GM10266 (cell line): ENCODE measurements around the gene ACSM2B.
"Not testable (repeated sequence)": the region's sequence is repeated elsewhere in the genome, so short reads cannot be mapped to it uniquely, and the experiment has no call there.

Source experiments
- DNase-seq: peaks from one replicate; pipeline ENCODE4 v3.0.0; 2012; ENCODE audit errors: extremely low spot score
- CTCF ChIP-seq: IDR thresholded peaks from 2 replicates; pipeline ENCODE4 v1.5.1; 2012; ENCODE audit warnings: mild to moderate bottlenecking, low read depth; ENCODE audit not compliant: control insufficient read depth, insufficient read depth; ENCODE audit errors: missing control alignments

Gene ACSM2B

DNA sequence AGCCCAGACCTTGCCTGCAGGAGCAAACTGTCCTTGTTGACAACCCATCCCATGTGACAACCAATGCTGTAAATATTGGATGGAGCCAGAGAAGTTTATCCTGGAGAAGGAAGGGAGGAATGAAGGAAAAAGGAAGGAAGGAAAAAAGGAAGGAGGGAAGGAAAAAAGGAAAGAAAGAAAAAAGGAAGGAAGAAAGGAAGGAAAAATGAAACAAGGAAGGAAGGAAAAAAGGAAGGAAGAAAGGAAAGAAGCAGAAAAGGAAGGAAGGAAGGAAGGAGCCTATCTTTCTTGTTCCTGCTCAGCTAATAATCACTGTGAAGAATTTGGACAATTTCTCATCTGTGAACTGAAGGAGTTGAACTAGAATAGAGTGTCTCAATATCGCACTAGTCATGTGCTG is 56.1 kb downstream of the ACSM2B start:
- DNase-seq: no peak
- no peak for TF ChIP-seq CTCF

DNA sequence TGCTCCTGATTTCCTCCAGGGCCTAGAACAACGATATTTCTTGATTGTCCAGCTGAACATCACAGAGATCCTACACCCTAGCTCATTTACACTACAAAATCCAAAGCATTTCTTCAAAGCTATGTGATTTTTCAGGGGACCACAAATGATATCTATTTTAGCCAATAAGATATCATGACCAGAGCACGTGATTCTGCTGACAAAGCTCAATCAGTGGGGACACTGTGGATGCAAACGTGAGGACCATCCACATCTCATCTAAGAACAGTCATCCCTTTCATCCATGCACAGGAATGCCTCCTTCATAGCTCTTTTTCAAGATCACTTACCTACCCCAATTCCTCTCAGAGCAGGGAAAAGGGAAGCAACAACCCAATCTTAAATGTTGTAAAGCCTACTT is 56.9 kb downstream of the ACSM2B start:
- no peak for TF ChIP-seq CTCF
- DNase-seq: no peak

- DNase-seq: no peak
Measured at GRCh38 chr16:20517149-20517548, 59.0 kb downstream of the ACSM2B start.

GRCh38 chr16:20515688-20516090 is 60.5 kb downstream of the ACSM2B start:
- no peak for DNase-seq

More at GRCh38 chr16:20517149-20517548, 59.0 kb downstream of the ACSM2B start:
- TF ChIP-seq CTCF: no peak

DNA sequence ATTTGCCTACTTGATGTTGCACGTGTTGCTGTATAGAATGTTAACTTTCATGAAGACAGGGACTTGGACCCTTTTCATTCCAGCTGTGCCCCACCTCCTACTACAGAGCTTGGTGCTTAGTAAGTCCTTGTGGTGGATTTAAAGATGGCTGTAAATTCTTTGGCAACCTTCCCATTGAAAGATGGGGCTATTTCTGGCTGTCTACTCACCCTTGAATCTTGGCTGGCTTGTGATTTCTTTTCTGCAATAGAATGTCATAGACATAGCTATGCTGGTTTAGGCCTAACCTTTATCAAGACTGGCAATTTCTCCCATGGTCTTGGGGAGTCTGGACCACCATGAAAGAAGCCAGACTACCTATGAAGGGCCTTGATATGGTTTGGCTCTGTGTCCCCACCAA is 65.8 kb downstream of the ACSM2B start:
- no peak for TF ChIP-seq CTCF
- DNase-seq: no peak

More at GRCh38 chr16:20515688-20516090, 60.5 kb downstream of the ACSM2B start:
- no peak for TF ChIP-seq CTCF

DNA sequence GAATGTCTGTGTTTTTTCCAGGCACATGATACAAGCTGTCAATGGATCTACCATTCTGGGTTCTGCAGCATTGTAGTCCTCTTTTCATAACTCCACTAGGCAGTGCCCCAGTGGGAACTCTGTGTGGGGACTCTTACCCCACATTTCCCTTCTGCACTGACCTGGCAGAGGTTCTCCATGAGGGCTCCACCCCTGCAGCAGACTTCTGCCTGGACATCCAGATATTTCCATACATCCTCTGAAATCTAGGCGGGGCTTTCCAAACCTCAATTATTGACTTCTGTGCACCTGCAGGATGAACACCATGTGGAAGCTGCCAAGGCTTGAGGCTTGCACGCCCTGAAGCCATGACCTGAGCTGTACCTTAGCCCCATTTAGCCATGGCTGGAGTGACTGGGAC is 68.9 kb downstream of the ACSM2B start:
- no peak for DNase-seq
- no peak for TF ChIP-seq CTCF

DNA sequence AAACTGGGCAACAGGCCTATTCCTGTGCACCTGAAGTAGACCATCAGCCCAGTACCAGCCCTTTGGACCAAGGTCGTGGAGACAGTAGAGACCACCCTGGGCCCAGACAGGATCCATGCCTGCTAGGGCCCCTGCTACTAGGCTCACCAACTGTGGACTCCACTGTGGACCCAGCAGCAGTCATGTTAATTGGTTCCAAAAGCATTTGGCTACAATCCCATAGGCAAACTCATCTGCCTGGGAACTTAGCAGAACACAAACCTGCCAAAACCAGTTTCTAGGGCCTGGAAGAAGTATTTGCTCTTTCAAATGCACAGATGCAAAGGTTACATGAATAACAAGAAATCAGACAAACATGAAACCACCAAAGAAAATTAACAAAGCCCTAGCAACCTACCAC is 71.7 kb downstream of the ACSM2B start:
- TF ChIP-seq CTCF: no peak
- no peak for DNase-seq

DNA sequence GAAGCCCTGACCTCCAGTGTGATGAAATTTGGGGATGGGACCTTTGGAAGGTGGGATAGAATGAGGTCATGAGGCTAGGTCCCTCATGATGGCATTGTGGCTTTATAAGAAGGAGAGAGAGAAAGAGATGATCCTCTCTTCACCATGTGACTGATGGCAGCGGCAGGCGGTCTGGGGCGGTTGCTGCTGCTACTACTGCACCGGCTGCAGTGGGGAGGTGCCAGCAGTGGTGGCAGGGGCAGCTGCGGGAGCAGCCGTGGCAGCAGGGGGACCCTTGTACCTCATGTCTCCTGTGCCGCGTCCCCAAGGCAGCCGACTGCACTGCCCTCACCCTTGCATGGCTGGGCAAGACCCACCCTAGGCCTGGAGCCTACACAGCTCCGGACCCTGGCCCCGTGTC is 84.7 kb downstream of the ACSM2B start:
- not testable (repeated sequence) for DNase-seq

DNA sequence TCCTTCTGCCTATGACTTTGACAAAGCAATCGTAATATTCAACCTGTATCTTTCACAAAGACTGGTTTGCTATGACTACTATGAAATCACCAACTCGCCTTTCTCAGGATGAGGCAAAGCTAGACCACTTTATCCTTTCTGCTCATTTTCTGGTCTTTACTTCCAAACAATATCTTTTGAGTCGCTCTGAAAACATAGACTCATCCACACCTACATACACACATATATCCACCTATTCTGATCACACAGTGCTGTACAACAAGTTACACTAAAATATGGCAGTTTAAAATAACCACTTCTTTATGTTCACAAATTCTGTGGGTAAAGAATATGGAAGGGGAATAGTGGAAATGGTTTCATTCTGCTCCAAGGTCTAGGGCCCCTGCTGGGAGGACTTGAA is 85.2 kb downstream of the ACSM2B start:
- DNase-seq: not testable (repeated sequence)
